Stimulated activated CD4-positive, alpha-beta T cell treated with anti-CD3 and anti-CD28 coated beads, Interleukin-4, amount 100 ng/mL, for 1 hour (primary cell): ENCODE results near the gene MEIS1.
"Not testable (repeated sequence)": the region's sequence is repeated elsewhere in the genome, so short reads cannot be mapped to it uniquely, and the experiment has no call there.

Source experiments
- DNase-seq: peaks from one replicate; pipeline ENCODE4 v3.0.0-alpha.2; 2020

Gene MEIS1

GRCh38 chr2:66434679-66435548 is at the start of gene MEIS1:
MEIS1 (plus strand) TSS chr2:66435125; CDS start chr2:66435857, 732 bp downstream.
- no peak for DNase-seq

- no peak for DNase-seq
Measured at GRCh38 chr2:66387016-66387753, 47.7 kb upstream of the MEIS1 start.

- DNase-seq = no peak
Measured at GRCh38 chr2:66389651-66390131, 45.2 kb upstream of the MEIS1 start.

GRCh38 chr2:66390152-66390551 is 44.8 kb upstream of the MEIS1 start:
- no peak for DNase-seq

- DNase-seq = no peak
Measured at GRCh38 chr2:66390811-66391210, 44.1 kb upstream of the MEIS1 start.

- DNase-seq = not testable (repeated sequence)
Measured at GRCh38 chr2:66391240-66391639, 43.7 kb upstream of the MEIS1 start.

GRCh38 chr2:66405473-66405872 is 29.5 kb upstream of the MEIS1 start:
- no peak for DNase-seq

- no peak for DNase-seq
Measured at GRCh38 chr2:66408905-66409304, 26.0 kb upstream of the MEIS1 start.

GRCh38 chr2:66412874-66413273 is 22.1 kb upstream of the MEIS1 start:
- no peak for DNase-seq

- no peak for DNase-seq
Measured at GRCh38 chr2:66414896-66415295, 20.0 kb upstream of the MEIS1 start.

GRCh38 chr2:66418381-66418780 is 16.5 kb upstream of the MEIS1 start:
- DNase-seq = no peak

GRCh38 chr2:66421612-66422011 is 13.3 kb upstream of the MEIS1 start:
- no peak for DNase-seq

- DNase-seq = no peak
Measured at GRCh38 chr2:66423391-66424124, 11.4 kb upstream of the MEIS1 start.

- DNase-seq = no peak
Measured at GRCh38 chr2:66426244-66427111, 8.4 kb upstream of the MEIS1 start.

- no peak for DNase-seq
Measured at GRCh38 chr2:66427300-66427699, 7.6 kb upstream of the MEIS1 start.

GRCh38 chr2:66428986-66429612 is 5.8 kb upstream of the MEIS1 start:
- DNase-seq = no peak

GRCh38 chr2:66429693-66430504 is 5.0 kb upstream of the MEIS1 start:
- no peak for DNase-seq

- DNase-seq = no peak
Measured at GRCh38 chr2:66430505-66431273, 4.2 kb upstream of the MEIS1 start.

GRCh38 chr2:66431274-66431642 is 3.7 kb upstream of the MEIS1 start:
- no peak for DNase-seq
